IMR-90 (cell line): ENCODE results near the gene HAND2.

Source experiments
- CEBPB ChIP-seq: IDR thresholded peaks from 2 replicates; pipeline ENCODE4 v1.6.1; 2012; ENCODE audit warnings: low read depth, low read length, improper control_type of control experiment
- CHD1 ChIP-seq: IDR thresholded peaks from 2 replicates; pipeline ENCODE4 v1.6.1; 2012; ENCODE audit warnings: low read depth, low read length, improper control_type of control experiment
- CTCF ChIP-seq: conservative IDR thresholded peaks from 2 replicates; pipeline ENCODE4 v1.5.1; 2012; ENCODE audit warnings: mild to moderate bottlenecking, low read depth, low read length, improper control_type of control experiment
- ELK1 ChIP-seq: fragments of 150-350 bp; IDR thresholded peaks from 2 replicates; pipeline ENCODE4 v1.6.1; 2016; ENCODE audit warnings: low read depth, mild to moderate bottlenecking, low read length, moderate library complexity, borderline replicate concordance
- FOS ChIP-seq: fragments of 150-350 bp; IDR thresholded peaks from 2 replicates; pipeline ENCODE4 v1.6.1; 2016; ENCODE audit warnings: low read depth, low read length
- MAFK ChIP-seq: IDR thresholded peaks from 2 replicates; pipeline ENCODE4 v1.6.1; 2012; ENCODE audit warnings: low read depth, low read length, improper control_type of control experiment
- MAZ ChIP-seq: IDR thresholded peaks from 2 replicates; pipeline ENCODE4 v1.6.1; 2012; ENCODE audit warnings: low read depth, mild to moderate bottlenecking, low read length, improper control_type of control experiment, moderate library complexity, borderline replicate concordance
- MXI1 ChIP-seq: IDR thresholded peaks from 2 replicates; pipeline ENCODE4 v1.6.1; 2012; ENCODE audit warnings: low read depth, mild to moderate bottlenecking, low read length, moderate library complexity, borderline replicate concordance
- POLR2A ChIP-seq: IDR thresholded peaks from 2 replicates; pipeline ENCODE4 v1.6.1; 2012; ENCODE audit warnings: mild to moderate bottlenecking, low read depth, low read length
- RAD21 ChIP-seq: IDR thresholded peaks from 2 replicates; pipeline ENCODE4 v1.6.1; 2012; ENCODE audit warnings: low read length, improper control_type of control experiment
- RCOR1 ChIP-seq: IDR thresholded peaks from 2 replicates; pipeline ENCODE4 v1.6.1; 2012; ENCODE audit warnings: mild to moderate bottlenecking, low read length, improper control_type of control experiment; ENCODE audit not compliant: insufficient replicate concordance
- RFX5 ChIP-seq: IDR thresholded peaks from 2 replicates; pipeline ENCODE4 v1.8.0; 2012; ENCODE audit warnings: low read depth, mild to moderate bottlenecking, low read length, moderate library complexity
- SMC3 ChIP-seq: fragments of 150-350 bp; IDR thresholded peaks from 2 replicates; pipeline ENCODE4 v1.6.1; 2016; ENCODE audit warnings: low read depth, mild to moderate bottlenecking, antibody characterized with exemption, low read length, moderate library complexity
- USF2 ChIP-seq: fragments of 150-350 bp; IDR thresholded peaks from 2 replicates; pipeline ENCODE4 v1.6.1; 2017; ENCODE audit warnings: mild to moderate bottlenecking, antibody characterized with exemption, low read length, low read depth

- TF ChIP-seq POLR2A (no peak), RFX5 (no peak), FOS (no peak), CTCF (no peak), USF2 (no peak), SMC3 (no peak), CEBPB (no peak), RCOR1 (no peak), MXI1 (no peak), ELK1 (no peak), MAFK (no peak), RAD21 (no peak), CHD1 (no peak), MAZ (no peak)
Observed at GRCh38 chr4:173508386-173509035, 21.5 kb downstream of the HAND2 start.
